BJ (cell line): Measurements from ENCODE around the gene C4orf33. TPM values are rescaled to one million over a fixed set of nuclear protein-coding genes. Genes with fewer than 3 reads are reported as not detected.
"Not testable (repeated sequence)": the region's sequence is repeated elsewhere in the genome, so short reads cannot be mapped to it uniquely, and the experiment has no call there.

Source experiments
- CTCF ChIA-PET: fragments of 350-600 bp; formaldehyde crosslinking; extraction: SDS; loops from one replicate; lab custom pipeline; 2021; ENCODE audit warnings: antibody characterized with exemption, inconsistent platforms; lab: Yijun Ruan, JAX
- POLR2A ChIA-PET: fragments of 300-600 bp; sonication (Branson Sonifier 250); formaldehyde crosslinking; extraction: SDS; loops from one replicate; lab custom pipeline; 2021; ENCODE audit warnings: antibody characterized with exemption; lab: Charles Lee
- DNase-seq: peaks from one replicate; pipeline ENCODE4 v3.0.0-alpha.2; 2011; ENCODE audit warnings: low read depth
- H3K27me3 ChIP-seq: 2 replicates; pipeline ENCODE4 v1.6.0; 2011; ENCODE audit warnings: low read length; ENCODE audit not compliant: control insufficient read depth, insufficient read depth
- H3K36me3 ChIP-seq: 2 replicates; pipeline ENCODE4 v1.5.1; 2011; ENCODE audit warnings: low read length; ENCODE audit not compliant: control insufficient read depth, insufficient read depth
- H3K4me3 ChIP-seq: 2 replicates; pipeline ENCODE4 v1.5.1; 2011; ENCODE audit warnings: low read depth, mild to moderate bottlenecking, control low read depth, low read length
- CTCF ChIP-seq: IDR thresholded peaks from 2 replicates; pipeline ENCODE4 v1.5.1; 2011; ENCODE audit warnings: low read depth, mild to moderate bottlenecking, control low read depth, inconsistent platforms, low read length, moderate library complexity; ENCODE audit not compliant: insufficient read depth
- polyA plus RNA-seq: library from polyadenylated mRNA; depleted of rRNA; stranded (reverse); fragments of >200 nt; gene quantifications from 2 replicates; pipeline ENCODE4 v1.2.3, GENCODE V29; 2011

The C4orf33 gene
- polyA plus RNA-seq, 1 experiment, result 2.2 TPM

GRCh38 chr4:129117705-129118104 lies 21.8 kb downstream of the C4orf33 start:
- no peak for TF ChIP-seq CTCF
- Histone ChIP-seq H3K4me3 (no peak overlapping the region), H3K36me3 (no peaks in the 10 kb centered on the region), H3K27me3 (no peaks in the 10 kb centered on the region)
- POLR2A ChIA-PET, result no interaction called here
- CTCF ChIA-PET, result no interaction called here
- no peak for DNase-seq

DNA sequence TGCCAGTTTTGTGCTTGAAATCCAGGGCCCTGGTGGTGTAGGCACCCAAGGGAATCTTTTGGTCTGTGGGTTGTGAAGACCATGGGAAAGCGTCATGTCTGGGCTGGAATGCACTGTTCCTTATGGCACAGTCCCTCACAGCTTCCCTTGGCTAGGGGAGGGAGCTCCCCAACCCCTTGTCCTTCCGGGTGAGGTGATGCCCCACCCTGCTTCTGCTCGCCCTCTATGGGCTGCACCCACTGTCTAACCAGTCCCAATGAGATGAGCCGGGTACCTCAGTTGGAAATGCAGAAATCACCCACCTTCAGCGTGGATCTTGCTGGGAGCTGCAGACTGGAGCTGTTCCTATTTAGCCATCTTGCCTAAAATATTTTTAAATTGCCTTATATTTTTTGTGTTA lies 30.7 kb downstream of the C4orf33 start:
- POLR2A ChIA-PET, H3K36me3 ChIP-seq, CTCF ChIA-PET, H3K4me3 ChIP-seq, H3K27me3 ChIP-seq, DNase-seq: not testable (repeated sequence)

DNA sequence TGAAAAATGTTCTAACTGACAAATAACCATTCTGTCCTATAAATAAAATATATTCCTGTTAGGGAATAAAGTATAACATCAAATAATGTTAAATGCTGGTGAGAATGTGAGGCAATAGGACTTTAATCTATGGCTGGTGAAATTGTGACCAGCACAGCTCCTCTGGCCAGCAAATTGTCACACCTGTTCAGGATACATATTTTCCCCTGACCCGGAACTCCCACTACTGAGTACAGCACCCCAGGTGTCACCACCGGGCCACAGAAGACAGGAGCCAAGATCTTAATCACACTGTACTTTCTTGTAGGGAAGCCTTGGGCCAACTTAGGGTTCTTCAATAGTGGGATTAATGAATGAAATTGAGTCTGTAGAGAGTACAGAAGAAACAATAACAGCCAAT lies 33.2 kb downstream of the C4orf33 start:
- TF ChIP-seq CTCF, result no peak
- POLR2A ChIA-PET, result no interaction called here
- CTCF ChIA-PET, result no interaction called here

DNA sequence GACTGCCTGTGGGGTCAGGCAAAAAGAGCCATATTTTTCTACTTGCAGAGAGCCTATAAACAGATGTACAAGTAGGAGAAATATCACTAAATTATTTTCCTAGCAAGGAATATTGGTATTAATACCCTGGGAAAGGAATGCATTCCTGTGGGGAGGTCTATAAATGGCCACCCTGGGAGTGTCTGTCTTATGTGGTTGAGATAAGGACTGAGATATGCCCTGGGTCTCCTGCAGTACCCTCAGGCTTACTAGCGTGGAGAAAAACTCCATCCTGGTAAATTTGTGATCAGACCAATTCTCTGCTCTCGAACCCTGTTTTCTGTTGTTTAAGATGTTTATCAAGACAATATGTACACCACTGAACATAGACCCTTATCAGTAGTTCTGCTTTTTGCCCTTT lies 35.4 kb downstream of the C4orf33 start:
- no peaks in the 10 kb centered on the region for H3K36me3 ChIP-seq
- POLR2A ChIA-PET, result no interaction called here
- TF ChIP-seq CTCF, result no peak
- no peaks in the 10 kb centered on the region for H3K27me3 ChIP-seq
- CTCF ChIA-PET, result no interaction called here
- H3K4me3 ChIP-seq, result no peak overlapping the region
- DNase-seq, result no peak

More for the DNA sequence above, 33.2 kb downstream of the C4orf33 start:
- H3K4me3 ChIP-seq, result no peak overlapping the region
- no peaks in the 10 kb centered on the region for H3K27me3 ChIP-seq
- H3K36me3 ChIP-seq, result no peaks in the 10 kb centered on the region
- DNase-seq, result no peak

GRCh38 chr4:129136433-129136832 lies 40.5 kb downstream of the C4orf33 start:
- CTCF ChIA-PET, result interaction anchor here (0.8 kb wide), 1 partner anchor 20 kb away, joined by 3 read pairs; no protein-coding TSS in a partner anchor
- no peaks in the 10 kb centered on the region; the same call in 1 of the 2 replicates for H3K27me3 ChIP-seq

More at GRCh38 chr4:129136433-129136832, 40.5 kb downstream of the C4orf33 start:
- H3K36me3 ChIP-seq, result no peaks in the 10 kb centered on the region
- DNase-seq, result no peak
- TF ChIP-seq CTCF, result no peak
- POLR2A ChIA-PET, result no interaction called here
- H3K4me3 ChIP-seq, result no peak overlapping the region
